Brain microvascular endothelial cell (primary cell): ENCODE results near the gene TPI1.
A peak's percentile ranks its signal among the peaks of the same experiment; 100 is the strongest.

Experiments used
- DNase-seq: peaks from one replicate; pipeline ENCODE4 v3.0.0-alpha.2; 2020
- H3K27ac ChIP-seq: fragments of 250-450 bp; sonication (Bioruptor Pico); 2 replicates; pipeline ENCODE4 v1.5.1; 2020; ENCODE audit warnings: mild to moderate bottlenecking, moderate library complexity
- H3K27me3 ChIP-seq: fragments of 250-450 bp; sonication (Bioruptor Pico); replicated peaks from 2 replicates; pipeline ENCODE4 v1.5.1; 2020; ENCODE audit warnings: mild to moderate bottlenecking
- H3K36me3 ChIP-seq: fragments of 250-450 bp; sonication (Bioruptor Pico); replicated peaks from 2 replicates; pipeline ENCODE4 v1.5.1; 2020; ENCODE audit warnings: mild to moderate bottlenecking
- H3K4me3 ChIP-seq: 2 replicates; pipeline ENCODE4 v1.5.1; 2011; ENCODE audit warnings: low read depth, mild to moderate bottlenecking, control low read depth, low read length, moderate library complexity
- in situ Hi-C: cut with HindIII; loops from 2 replicates; pipeline ENCODE4 v1.10.0; 2017; ENCODE audit warnings: low sequenced_read_pairs, low pct_ligation_motif_present
- TF ChIP-seq, protein P1 (sequence below): IDR thresholded peaks from 2 replicates; pipeline ENCODE4 v1.5.1; 2011; ENCODE audit warnings: low read depth, mild to moderate bottlenecking, moderate library complexity, low read length, control low read depth, inconsistent platforms; ENCODE audit errors: missing control alignments

TPI1 gene

DNA sequence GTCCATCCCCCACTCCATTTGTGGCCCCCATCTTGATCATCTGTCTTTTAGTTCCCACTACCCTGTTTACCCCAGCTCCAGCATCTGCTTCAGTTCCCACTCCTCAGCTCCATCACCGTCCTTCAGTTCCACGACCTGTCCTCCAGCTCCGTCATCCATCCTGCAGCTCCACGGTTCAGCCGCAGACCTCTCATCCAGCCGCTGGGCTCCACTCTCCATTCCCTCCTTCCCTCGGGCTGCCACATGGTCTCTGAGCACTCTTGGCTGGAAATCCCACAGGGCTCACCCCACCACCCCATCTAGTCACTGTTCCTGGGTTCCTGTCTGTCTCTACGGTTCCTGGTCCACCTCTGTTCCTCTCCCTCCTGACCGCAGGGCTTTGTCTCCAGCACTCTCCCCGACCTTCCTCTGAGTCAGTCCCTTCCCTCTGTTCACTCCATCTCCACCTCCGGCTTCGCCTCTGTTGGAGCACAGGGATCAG lies 42.4 kb upstream of the TPI1 start:
- peak; percentile 20 for DNase-seq
- no peaks in the 10 kb centered on the region for H3K27me3 ChIP-seq
- in situ Hi-C loops, result no loop called here
- H3K4me3 ChIP-seq, result peak overlapping the region; percentile 42
- H3K27ac ChIP-seq, result no peak overlapping the region
- TF ChIP-seq, protein P1, sequence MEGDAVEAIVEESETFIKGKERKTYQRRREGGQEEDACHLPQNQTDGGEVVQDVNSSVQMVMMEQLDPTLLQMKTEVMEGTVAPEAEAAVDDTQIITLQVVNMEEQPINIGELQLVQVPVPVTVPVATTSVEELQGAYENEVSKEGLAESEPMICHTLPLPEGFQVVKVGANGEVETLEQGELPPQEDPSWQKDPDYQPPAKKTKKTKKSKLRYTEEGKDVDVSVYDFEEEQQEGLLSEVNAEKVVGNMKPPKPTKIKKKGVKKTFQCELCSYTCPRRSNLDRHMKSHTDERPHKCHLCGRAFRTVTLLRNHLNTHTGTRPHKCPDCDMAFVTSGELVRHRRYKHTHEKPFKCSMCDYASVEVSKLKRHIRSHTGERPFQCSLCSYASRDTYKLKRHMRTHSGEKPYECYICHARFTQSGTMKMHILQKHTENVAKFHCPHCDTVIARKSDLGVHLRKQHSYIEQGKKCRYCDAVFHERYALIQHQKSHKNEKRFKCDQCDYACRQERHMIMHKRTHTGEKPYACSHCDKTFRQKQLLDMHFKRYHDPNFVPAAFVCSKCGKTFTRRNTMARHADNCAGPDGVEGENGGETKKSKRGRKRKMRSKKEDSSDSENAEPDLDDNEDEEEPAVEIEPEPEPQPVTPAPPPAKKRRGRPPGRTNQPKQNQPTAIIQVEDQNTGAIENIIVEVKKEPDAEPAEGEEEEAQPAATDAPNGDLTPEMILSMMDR, result no peak
- no peaks in the 10 kb centered on the region for H3K36me3 ChIP-seq

DNA sequence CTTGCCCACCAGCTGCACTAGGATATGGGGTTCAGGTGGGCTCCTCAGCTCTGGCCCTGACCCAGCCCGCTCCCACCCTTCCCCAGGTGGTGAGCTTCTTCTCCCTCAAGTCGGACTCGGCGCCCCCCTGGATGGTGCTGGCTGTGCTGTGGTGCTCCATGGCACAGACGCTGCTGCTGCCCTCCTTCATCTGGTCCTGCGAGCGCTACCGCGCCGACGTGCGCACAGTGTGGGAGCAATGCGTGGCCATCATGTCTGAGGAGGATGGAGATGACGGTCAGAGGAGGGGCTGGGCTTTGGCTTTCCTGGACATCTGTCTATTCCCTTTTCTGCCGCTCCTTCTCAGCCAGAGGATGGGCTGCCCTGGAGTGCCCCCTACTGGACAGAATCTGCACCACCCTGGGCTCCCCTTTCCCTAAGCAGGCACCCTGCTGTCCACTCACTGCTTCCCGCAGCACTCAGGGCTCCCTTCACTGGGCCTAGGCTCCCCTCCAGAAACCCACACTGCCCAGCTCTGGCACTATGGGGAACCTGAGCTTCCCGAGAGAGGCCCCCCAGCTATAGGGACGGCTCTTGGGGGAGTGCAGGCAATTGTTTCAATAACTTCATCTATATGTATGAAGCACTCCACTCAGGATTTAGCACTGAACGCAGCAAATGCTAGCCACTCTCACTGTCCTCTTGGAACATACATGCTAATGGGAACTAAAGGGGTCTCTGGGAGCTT lies 41.8 kb upstream of the TPI1 start:
- no peaks in the 10 kb centered on the region for H3K27me3 ChIP-seq
- H3K27ac ChIP-seq, result no peak overlapping the region
- H3K4me3 ChIP-seq, result peak overlapping the region; percentile 42
- in situ Hi-C loops, result no loop called here
- TF ChIP-seq, protein P1, result peak; percentile 95
- peaks cover 4% of the 10 kb centered on the region for H3K36me3 ChIP-seq
- peak; percentile 83 for DNase-seq

DNA sequence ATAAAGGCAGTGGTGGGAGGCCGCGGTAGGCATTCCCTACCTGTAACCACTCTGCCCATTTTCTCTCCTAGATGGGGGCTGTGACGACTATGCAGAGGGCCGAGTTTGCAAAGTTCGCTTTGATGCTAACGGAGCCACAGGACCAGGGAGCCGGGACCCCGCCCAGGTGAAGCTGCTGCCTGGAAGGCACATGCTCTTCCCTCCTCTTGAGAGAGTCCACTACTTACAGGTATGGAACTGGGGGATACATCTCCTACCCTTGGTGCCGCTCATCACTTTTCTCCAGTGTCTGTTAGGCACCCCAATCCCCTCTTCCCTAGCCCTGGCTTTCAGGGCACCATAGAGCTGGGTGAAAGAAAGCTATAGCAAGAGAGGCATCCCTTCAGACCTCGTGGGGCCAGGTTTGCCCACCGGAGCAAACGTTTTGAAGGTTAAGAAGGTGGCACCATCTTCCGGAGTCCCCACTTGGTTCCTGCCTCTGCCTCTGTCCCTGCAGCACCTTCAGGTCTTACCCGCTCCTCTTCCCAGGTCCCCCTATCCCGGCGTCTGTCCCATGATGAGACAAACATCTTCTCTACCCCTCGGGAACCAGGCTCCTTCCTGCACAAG lies 41.1 kb upstream of the TPI1 start:
- Histone ChIP-seq H3K27ac (no peak overlapping the region), H3K4me3 (no peak overlapping the region), H3K27me3 (no peaks in the 10 kb centered on the region), H3K36me3 (peaks cover 11% of the 10 kb centered on the region)
- TF ChIP-seq, protein P1, result no peak
- DNase-seq, result no peak
- in situ Hi-C loops, result no loop called here

DNA sequence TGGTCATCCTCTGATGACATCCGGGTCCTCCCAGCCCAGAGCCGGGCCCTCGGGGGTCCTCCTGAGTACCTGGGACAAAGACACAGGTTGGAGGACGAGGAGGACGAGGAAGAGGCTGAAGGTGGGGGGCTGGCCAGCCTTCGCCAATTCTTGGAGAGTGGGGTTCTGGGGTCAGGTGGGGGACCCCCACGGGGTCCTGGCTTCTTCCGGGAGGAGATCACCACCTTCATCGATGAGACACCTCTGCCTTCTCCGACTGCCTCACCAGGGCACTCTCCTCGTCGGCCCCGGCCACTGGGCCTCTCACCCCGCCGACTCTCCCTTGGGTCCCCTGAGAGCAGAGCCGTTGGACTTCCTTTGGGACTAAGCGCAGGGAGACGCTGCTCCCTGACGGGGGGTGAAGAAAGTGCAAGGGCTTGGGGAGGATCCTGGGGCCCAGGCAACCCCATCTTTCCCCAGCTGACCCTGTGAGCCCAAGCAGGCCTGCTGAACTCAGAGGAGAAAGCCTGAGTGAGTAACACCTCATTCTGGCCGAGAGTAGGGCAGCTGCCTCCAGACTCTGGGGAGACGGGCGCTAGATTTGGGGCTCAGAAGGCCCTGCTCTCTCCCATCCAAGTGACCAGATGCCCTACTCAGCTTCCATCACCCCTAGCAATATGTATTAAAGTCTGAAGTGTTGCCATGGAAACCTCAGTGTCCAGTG lies 40.4 kb upstream of the TPI1 start:
- TF ChIP-seq, protein P1, result no peak
- peak overlapping the region; percentile 2 for H3K27ac ChIP-seq
- H3K27me3 ChIP-seq, result no peaks in the 10 kb centered on the region
- no peak overlapping the region for H3K4me3 ChIP-seq
- in situ Hi-C loops, result no loop called here
- DNase-seq, result no peak
- H3K36me3 ChIP-seq, result peaks cover 17% of the 10 kb centered on the region

DNA sequence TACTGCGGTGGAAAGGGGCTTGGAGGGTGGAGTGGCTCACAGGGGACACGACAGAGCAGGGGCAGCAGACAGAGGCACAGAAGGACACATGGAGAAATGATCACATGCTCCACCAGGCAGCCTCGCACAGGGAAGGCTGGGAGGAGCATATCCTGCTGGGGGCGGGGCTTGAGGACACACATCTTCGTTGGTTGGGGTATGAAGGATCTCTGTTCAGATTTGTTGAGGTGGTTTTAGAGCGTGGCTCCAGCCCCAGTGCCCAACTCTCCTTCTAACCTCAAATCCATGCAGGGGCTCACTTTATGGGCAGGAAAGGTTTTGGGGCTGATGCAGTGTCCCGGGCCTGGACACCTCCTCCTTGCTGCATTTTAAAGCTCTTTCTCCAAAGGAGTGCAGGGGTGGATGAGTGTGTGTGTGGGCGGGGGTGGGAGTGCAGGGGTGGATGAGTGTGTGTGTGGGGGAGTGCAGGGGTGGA lies 39.9 kb upstream of the TPI1 start:
- H3K27me3 ChIP-seq, result no peaks in the 10 kb centered on the region
- TF ChIP-seq, protein P1, result no peak
- peak overlapping the region; percentile 39 for H3K4me3 ChIP-seq
- H3K36me3 ChIP-seq, result peaks cover 21% of the 10 kb centered on the region
- peak overlapping the region; percentile 2 for H3K27ac ChIP-seq
- peak; percentile 81 for DNase-seq
- in situ Hi-C loops, result no loop called here
